NCI-H2196 (cell line): ENCODE measurements around the gene DCTN2.
"Not testable (repeated sequence)": the region's sequence is repeated elsewhere in the genome, so short reads cannot be mapped to it uniquely, and the experiment has no call there.

Source experiments
- DNase-seq: peaks from one replicate; lab custom pipeline; 2025; ENCODE audit not compliant: unreplicated experiment; lab: John Stamatoyannopoulos, UW

Gene DCTN2

GRCh38 chr12:57577981-57578758 lies 31.2 kb upstream of the DCTN2 start:
- no peak for DNase-seq

DNA sequence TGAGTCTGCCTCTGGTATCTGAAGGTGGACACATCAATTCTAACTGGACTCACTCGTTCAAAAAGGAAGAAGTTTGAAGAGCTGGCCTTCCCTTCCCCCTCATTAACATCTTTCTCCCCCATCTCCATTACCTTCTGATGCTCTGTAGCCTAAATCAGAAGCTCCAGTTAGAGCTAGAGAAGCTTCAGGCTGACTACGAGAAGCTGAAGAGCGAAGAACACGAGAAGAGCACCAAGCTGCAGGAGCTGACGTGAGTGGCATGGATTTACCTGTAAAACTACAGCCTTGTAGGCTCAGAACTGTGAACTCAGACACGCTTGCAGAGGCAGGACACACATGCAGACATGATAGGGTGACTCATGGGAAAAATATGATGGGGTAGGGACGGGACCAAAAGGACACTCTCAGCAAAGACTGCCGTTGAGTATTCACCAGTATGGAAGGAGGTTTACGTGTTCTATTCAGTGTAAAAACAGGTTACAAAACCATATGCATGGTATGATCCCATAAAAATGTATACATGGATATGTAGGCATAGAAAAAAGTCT lies 29.7 kb upstream of the DCTN2 start:
- DNase-seq: no peak

DNA sequence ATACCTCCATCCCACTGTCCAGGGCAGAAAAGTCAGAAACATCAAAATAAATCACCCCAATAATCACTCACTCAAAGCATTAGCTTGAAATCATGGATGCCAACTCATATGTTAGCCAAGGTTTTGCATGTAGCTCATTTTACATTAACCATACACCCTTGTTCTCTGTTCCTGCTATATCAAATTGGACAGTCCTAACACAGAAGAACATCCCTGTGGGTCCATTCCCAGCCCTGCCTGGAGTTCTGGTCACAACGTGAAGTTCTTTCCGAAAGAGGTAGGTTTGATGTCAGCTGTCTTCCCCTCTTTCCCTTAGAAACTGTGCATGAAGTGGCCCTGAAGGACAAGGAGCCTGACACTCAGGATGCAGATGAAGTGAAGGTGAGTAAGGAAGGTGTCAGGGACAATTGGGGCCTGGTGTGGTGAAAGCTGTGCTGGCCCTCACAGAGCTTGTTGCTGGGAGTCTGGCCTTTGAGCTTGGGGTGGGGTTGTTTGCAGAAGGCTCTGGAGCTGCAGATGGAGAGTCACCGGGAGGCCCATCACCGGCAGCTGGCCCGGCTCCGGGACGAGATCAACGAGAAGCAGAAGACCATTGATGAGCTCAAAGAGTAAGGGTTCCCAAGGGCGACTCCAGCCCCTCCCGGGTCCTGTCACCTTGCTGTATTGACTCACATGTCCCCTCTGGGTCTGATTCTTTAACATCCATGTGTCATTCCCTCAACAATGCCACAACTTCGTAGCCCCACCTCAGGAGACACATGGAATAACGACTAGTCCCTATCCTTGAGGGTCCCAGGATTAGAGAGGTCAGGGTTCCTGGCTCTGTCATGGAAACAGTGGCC lies 29.0 kb upstream of the DCTN2 start:
- DNase-seq: no peak

DNA sequence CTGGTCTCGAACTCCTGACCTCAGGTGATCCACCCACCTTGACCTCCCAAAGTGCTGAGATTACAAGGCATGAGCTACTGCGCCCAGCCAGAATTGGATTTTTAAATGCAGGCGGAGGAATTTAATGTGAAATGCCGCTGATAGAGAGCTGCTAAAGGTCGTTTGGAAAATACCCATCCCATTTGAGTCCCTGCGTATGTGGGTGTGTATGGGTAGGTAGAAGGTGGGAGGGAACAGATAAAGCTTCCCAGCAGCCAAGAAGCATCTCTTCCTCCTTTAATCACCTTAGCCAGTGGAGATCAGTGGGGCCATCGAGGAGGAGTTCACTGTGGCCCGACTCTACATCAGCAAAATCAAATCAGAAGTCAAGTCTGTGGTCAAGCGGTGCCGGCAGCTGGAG lies 27.8 kb upstream of the DCTN2 start:
- no peak for DNase-seq

GRCh38 chr12:57571926-57572762 lies 25.2 kb upstream of the DCTN2 start:
- no peak for DNase-seq

DNA sequence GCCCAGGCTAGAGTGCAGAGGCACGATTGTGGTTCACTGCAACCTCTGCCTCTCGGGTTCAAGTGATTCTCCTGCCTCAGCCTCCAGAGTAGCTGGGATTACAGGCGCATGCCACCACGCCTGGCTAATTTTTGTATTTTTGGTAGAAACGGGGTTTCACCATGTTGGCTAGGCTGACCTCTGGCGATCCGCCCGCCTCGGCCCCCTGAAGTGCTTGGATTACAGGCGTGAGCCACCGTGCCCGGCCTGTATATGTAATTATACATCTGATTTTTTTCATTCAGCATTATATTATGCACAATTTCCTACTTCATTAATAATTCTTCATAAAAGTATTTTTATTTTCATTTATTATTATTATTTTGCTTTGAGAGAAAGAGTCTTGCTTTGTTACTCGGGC lies 23.4 kb upstream of the DCTN2 start:
- not testable (repeated sequence) for DNase-seq

DNA sequence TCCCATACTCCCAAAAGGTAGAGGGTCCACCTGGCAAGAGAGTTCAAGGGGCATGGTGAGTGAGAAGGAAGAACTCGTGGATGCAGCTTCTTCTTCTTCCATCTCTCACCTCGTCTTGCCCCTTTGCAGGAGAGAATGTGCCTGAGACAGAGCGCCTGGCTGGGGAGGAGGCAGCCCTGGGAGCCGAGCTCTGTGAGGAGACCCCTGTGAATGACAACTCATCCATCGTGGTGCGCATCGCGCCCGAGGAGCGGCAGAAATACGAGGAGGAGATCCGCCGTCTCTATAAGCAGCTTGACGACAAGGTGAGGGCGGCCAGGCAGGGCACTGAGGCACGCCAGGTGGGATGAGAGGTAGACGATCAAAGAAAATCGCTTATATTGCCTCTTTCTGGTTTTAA lies 22.9 kb upstream of the DCTN2 start:
- DNase-seq: no peak

DNA sequence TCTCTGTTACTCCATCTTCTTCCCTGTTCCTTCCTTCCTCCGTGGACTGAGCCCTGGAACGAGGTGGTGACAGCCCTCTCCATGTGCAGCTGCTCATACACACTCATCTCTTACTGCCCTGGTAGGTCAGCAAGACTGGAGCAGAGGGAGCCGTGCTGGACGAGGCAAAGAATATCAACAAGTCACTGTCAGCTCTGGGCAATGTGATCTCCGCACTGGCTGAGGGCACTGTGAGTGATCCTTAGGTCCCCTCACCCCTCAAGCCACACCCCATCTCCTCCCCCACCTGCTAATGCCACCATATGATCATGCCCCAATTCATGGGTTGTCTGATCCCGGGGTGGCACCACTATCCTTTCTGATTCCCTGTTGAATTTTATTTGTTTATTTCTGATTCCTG lies 21.8 kb upstream of the DCTN2 start:
- no peak for DNase-seq

DNA sequence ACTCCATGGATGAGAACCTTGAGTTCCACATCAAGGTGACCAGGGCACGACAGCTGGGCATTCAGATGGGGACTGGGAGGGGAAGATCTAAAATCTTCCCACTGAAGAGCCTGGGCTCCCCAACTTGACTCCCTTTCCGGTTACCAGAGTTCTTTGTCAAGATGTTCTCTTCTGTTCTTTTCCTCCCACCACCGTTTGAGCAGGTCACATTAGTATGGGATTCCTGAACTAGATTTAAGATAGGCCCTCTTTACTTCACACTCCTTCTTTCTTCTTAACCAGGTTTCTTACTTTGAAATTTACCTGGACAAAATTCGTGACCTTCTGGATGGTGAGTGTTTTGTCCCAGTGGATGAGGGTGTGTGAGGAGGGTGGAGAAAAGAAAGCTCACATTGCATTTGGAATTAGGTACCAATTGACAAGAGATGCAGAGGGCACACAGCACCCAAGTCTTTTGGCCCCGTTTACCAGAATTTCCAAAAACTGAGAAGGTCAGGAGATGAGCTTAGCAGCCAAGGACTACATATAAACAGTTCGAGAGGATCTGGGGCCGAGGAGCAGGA lies 17.3 kb upstream of the DCTN2 start:
- DNase-seq: no peak

DNA sequence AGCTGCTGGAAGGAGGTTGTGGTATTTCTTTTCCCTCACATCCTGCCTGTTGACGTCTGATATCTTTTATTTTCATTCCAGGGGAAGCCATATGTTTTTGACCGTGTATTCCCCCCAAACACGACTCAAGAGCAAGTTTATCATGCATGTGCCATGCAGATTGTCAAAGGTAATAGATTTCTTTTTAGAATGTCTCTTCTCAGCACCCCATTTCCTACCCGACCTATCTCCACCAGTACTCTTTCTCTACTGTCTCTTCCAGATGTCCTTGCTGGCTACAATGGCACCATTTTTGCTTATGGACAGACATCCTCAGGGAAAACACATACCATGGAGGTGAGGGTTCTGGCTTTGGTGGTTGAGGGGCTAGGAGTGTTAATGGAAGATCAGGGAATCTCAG lies 16.4 kb upstream of the DCTN2 start:
- no peak for DNase-seq

DNA sequence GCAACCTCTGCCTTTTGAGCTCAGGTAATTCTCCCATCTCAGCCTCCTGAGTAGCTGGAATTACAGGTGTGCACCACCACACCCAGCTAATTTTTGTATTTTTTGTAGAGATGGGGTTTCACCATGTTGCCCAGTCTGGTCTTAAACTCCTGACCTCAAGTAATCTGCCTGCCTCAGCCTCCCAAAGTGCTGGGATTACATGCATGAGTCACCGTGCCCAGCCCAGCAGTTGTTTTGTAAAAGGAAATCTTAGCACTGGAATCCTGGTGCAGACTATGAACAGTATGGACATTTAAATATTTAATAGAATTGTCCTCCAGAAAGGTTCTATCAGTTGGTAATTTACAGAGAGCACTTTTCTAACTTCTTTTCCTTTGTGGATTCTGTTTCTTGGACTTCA lies 14.1 kb upstream of the DCTN2 start:
- not testable (repeated sequence) for DNase-seq

GRCh38 chr12:57560516-57560915 lies 13.5 kb upstream of the DCTN2 start:
- DNase-seq: no peak

DNA sequence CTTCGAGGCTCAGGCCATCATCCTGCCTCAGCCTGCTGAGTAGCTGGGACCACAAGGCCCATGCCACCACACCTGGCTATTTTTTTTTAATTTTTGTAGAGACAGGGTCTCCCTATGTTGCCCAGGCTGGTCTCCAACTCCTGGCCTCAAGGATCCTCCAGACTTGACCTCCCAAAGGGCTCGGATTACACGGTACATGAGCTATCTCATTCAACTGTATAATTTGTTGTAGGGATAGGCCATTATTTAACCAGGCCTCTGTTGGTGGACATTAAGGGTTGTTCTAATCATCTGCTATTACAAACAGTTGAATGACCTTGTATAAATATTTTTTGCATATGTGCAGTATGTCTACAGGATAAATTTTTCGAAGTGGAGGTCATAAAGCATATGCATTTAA lies 11.9 kb upstream of the DCTN2 start:
- DNase-seq: no peak

DNA sequence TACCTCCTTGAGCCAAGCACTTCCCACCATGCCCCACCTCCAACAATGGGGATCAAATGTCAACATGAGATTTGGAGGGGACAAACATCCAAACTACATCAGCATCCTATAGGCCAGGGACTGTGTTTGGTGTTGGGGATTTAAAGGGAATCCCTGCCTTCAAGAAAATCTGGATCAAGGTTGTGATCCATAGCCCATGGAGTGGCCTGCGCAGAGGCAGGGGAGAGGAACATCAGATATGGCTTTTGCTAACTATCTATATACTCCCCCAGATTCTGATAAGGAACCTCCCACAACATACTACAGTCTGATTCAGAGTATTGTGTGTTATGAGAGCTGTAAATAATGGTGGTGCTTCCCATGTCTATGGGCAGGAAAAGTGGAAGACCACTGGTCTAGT lies 7.9 kb upstream of the DCTN2 start:
- DNase-seq: no peak

DNA sequence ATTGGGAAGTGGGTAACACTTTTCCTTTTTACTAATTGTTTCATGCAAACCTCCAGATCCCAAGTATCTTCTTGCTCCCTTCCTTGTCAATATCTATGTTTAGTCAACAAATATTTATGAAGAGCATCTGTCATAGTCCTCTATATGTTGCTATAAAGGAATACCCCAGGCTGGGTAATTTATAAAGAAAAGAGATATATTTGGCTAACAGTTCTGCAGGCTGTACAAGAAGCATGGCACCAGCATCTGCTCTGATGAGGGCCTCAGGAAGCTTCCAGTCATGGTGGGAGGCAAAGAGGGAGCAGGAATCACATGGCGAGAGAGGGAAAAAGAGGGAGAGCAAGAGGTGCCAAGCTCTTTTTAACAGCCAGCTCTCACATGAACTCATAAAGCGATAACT lies 7.5 kb upstream of the DCTN2 start:
- DNase-seq: no peak

GRCh38 chr12:57553343-57554202 lies 6.6 kb upstream of the DCTN2 start:
- DNase-seq: no peak

DNA sequence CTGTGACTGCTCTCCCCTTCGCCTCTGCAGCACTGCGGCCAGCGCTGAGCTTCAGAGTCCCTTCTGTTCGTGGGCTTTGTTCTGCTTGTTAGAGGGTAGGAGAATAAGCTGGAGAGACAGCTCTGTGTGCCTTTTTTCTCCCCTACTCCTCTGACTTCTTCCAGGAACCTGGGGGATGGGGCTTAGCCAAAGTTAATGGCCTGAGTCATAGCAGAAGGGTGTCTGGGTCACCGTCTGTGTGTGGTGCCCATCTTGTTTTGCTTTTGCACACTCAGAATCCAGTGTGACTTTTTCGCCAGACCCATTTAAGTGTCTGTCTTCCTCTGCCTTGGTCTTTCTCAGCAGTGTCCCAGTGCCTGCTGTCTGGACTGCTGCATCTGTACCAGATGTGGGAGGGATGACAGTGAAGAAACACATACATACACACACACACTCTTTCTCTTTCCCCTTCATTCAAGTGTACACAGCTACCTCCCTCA lies 5.9 kb upstream of the DCTN2 start:
- no peak for DNase-seq

GRCh38 chr12:57552306-57552651 lies 5.3 kb upstream of the DCTN2 start:
- DNase-seq: no peak

DNA sequence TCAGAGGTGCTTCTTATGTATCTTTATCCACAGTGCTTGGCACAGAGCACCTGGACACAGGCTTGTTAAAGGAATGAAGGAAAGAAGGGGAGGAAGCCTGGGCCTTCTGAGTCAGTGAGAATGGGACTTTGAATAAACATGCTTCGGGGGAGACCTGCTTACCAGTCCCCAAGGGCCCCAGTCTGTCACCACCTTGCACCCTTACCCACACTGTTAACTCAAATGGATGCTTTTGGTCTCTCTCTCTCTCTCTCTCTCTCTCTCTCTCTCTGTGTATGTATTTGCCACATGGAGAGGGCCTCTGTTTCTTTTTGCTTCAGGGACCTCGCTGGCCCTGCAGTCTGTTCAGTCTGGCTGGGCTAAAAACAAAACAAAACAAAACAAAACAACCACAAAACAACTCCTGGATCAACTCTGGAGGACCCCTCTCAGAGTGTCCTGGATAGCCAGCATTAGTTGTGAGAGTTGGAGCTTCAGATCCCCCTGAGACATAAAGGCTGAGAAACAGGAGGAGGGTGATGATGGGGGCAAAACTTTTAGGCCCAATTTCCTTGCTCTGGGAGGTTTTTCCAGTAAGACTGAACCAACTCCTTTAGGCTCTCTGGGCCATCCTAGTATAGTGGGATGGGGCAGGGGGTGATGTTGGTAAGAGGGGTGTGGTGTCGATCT lies 4.8 kb upstream of the DCTN2 start:
- no peak for DNase-seq
